HepG2 (cell line): ENCODE measurements around the gene CACNG1.

ENCODE experiments used
- HDAC2 ChIP-seq: sonication (generic); formaldehyde crosslinking; IDR thresholded peaks from 2 replicates; pipeline ENCODE4 v1.4.0; 2020; ENCODE audit warnings: missing genetic modification reagents
- POLR2A ChIP-seq, 2 experiments: IDR thresholded peaks; 2 replicates each; pipeline ENCODE4 v1.6.1; 2011; ENCODE audit warnings: low read depth in 2 of 2, low read length in 2 of 2, mild to moderate bottlenecking in 1 of 2, moderate library complexity in 1 of 2; ENCODE audit not compliant: insufficient read depth in 1 of 2
- TP53 ChIP-seq: sonication (generic); formaldehyde crosslinking; conservative IDR thresholded peaks from 2 replicates; pipeline ENCODE4 v1.4.0; 2020; ENCODE audit warnings: missing genetic modification reagents
- ZNF274 ChIP-seq: sonication (generic); formaldehyde crosslinking; IDR thresholded peaks from 2 replicates; pipeline ENCODE4 v1.5.1; 2020; ENCODE audit warnings: mild to moderate bottlenecking, missing genetic modification reagents

DNA sequence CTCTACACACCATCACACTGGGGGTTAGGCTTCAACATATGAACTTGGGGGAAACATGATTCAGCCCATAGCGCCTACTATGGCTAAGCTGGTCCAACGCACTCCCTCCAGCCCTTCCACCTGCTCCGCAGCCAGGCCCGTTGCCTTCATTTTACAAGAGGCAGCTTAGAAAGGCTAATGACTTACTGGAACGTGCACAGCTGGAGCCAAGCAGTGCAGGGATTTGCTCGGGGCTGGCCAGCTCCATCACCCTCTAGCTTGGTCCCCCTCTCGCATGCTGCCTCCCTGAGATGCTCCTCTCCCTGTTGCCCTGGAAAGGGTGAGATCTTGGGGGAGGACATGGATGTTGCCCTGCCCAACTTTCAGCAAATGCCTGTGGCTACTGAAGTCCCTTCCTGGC is 2.8 kb upstream of the CACNG1 start:
- TF ChIP-seq POLR2A (IDR thresholded peaks at IDR 0.05; ENCODE audit: insufficient read depth in 1 of 2, low read depth in 2 of 2, low read length in 2 of 2) (no peak), TP53 (CRISPR knock-in tag) (no peak), ZNF274 (CRISPR knock-in tag) (no peak), HDAC2 (no peak)
